Mucosa of rectum (tissue), 2 donors: ENCODE data around the gene GSPT1.

Source experiments
- H3K27ac ChIP-seq, 2 donors: one replicate each; pipeline ENCODE4 v1.7.0; 2013; ENCODE audit warnings: inconsistent platforms in 2 of 2, low read depth in 2 of 2, low read length in 2 of 2
- H3K27me3 ChIP-seq, 2 donors: one replicate each; pipeline ENCODE4 v1.7.0; 2013; ENCODE audit warnings: low read length in 2 of 2; ENCODE audit not compliant: control insufficient read depth in 2 of 2, insufficient read depth in 2 of 2
- H3K36me3 ChIP-seq, 2 donors: one replicate each; pipeline ENCODE4 v1.7.0; 2013; ENCODE audit warnings: low read length in 2 of 2; ENCODE audit not compliant: control insufficient read depth in 2 of 2, insufficient read depth in 2 of 2
- H3K4me1 ChIP-seq, 2 donors: one replicate each; pipeline ENCODE4 v1.7.0; 2013; ENCODE audit warnings: low read length in 2 of 2, mild to moderate bottlenecking in 1 of 2; ENCODE audit not compliant: control insufficient read depth in 2 of 2, insufficient read depth in 2 of 2
- H3K4me3 ChIP-seq, 2 donors: one replicate each; pipeline ENCODE4 v1.7.0; 2013; ENCODE audit warnings: low read length in 2 of 2
- H3K9ac ChIP-seq, 2 donors: one replicate each; pipeline ENCODE4 v1.7.0; 2013; ENCODE audit warnings: low read length in 2 of 2, low read depth in 1 of 2, mild to moderate bottlenecking in 1 of 2
- H3K9me3 ChIP-seq, 2 donors: one replicate each; pipeline ENCODE4 v1.7.0; 2013; ENCODE audit warnings: low read length in 2 of 2; ENCODE audit not compliant: control insufficient read depth in 2 of 2
- donor health status: healthy.
- donor health status: Normal muscosa, but diverticular disease.

Gene GSPT1

DNA sequence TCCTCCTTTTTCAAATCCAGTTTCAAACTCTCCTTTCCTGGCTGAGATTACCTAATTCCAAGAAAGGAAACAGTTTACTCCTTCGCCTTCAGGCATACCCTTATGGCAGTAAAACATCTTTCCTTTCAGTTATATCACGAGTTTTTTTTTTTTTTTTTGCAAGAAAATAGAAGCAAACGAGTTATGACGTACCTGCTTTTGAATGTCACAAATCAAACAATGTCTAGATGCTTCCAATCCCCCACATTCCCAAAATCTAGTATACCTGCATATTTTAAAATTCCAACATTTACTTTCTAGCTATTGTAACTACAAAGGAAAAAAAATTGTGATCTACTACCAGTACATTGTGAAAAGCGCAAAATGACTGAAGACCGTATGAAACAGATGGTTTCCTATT, 28.9 kb downstream of the GSPT1 start:
- Histone ChIP-seq H3K27ac (no peak overlapping the region), H3K36me3 (peaks cover 50 to 52% of the 10 kb centered on the region in 2 donors), H3K4me1 (no peaks in the 10 kb centered on the region), H3K9ac (no peak overlapping the region), H3K4me3 (no peak overlapping the region), H3K27me3 (no peaks in the 10 kb centered on the region), H3K9me3 (no peaks in the 10 kb centered on the region)

- H3K27me3 ChIP-seq, result no peaks in the 10 kb centered on the region
- H3K4me3 ChIP-seq, result no peak overlapping the region
- peaks cover 50 to 64% of the 10 kb centered on the region in 2 donors for H3K36me3 ChIP-seq
- H3K9me3 ChIP-seq, result no peaks in the 10 kb centered on the region
- H3K4me1 ChIP-seq, result no peaks in the 10 kb centered on the region
- no peak overlapping the region for H3K27ac ChIP-seq
- H3K9ac ChIP-seq, result no peak overlapping the region
Observed at GRCh38 chr16:11884035-11884434, 31.7 kb downstream of the GSPT1 start.

DNA sequence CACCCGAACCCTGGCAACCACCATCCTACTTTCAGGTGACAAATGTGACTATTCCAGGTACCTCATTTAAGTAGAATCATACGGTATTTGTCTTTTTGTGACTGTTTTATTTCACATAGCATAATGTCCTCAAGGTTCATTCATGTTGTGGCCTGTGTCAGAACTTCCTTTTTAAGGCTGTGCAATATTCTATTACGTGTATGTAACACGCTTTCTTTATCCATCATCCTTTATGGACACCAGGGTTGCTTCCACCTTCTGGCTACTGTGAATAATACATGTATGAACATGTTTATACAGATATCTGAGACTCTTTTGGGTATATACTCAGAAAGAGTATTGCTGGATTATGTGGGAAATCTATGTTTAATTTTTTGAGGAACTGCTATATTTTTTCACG, 35.7 kb downstream of the GSPT1 start:
- no peaks in the 10 kb centered on the region for H3K4me1 ChIP-seq
- H3K27me3 ChIP-seq, result no peaks in the 10 kb centered on the region
- H3K9ac ChIP-seq, result no peak overlapping the region
- no peaks in the 10 kb centered on the region for H3K9me3 ChIP-seq
- H3K4me3 ChIP-seq, result no peak overlapping the region
- peaks cover 39 to 69% of the 10 kb centered on the region in 2 donors for H3K36me3 ChIP-seq
- H3K27ac ChIP-seq, result no peak overlapping the region

DNA sequence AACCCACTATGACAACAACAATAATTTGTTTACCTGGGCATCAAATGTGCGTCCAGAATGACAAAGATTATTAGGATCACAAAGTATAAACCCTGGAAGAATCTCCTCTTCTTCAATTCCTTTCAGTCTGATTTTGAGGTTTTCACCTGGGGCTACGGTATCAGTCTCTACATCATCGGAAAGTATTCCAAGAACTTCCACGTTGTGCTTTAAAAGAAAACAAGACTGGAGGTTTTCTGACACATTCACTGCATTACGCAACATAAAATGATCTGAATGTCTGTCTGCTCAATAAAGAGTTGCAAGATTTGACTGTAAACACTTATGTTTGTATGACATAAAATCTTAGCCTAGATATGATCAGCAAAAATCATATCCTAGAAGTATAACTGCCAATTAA, 38.4 kb downstream of the GSPT1 start:
- H3K27me3 ChIP-seq, result no peaks in the 10 kb centered on the region
- H3K4me1 ChIP-seq, result no peaks in the 10 kb centered on the region
- peaks cover 30 to 74% of the 10 kb centered on the region in 2 donors for H3K36me3 ChIP-seq
- no peak overlapping the region for H3K27ac ChIP-seq
- no peak overlapping the region for H3K9ac ChIP-seq
- no peak overlapping the region for H3K4me3 ChIP-seq
- no peaks in the 10 kb centered on the region for H3K9me3 ChIP-seq

DNA sequence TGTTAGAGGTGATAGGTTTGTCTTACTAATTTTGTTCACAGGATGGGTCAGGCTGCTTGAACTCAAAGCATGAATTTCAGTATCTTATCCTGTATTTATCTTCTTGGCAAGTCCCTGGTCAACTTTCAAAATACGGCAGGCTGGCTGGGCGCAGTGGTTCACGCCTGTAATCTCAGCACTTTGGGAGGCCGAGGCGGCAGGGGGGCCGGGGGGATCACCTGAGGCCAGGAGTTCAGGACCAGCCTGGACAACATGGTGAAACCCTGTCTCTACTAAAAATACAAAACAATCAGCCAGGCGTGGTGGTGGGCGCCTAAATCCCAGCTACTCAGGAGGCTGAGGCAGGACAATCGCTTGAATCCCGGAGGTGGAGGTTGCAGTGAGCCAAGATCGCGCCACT, 39.5 kb downstream of the GSPT1 start:
- no peaks in the 10 kb centered on the region for H3K4me1 ChIP-seq
- H3K27ac ChIP-seq, result no peak overlapping the region
- no peaks in the 10 kb centered on the region for H3K9me3 ChIP-seq
- no peak overlapping the region for H3K9ac ChIP-seq
- H3K27me3 ChIP-seq, result no peaks in the 10 kb centered on the region
- no peak overlapping the region for H3K4me3 ChIP-seq
- H3K36me3 ChIP-seq, result peaks cover 33 to 69% of the 10 kb centered on the region in 2 donors

DNA sequence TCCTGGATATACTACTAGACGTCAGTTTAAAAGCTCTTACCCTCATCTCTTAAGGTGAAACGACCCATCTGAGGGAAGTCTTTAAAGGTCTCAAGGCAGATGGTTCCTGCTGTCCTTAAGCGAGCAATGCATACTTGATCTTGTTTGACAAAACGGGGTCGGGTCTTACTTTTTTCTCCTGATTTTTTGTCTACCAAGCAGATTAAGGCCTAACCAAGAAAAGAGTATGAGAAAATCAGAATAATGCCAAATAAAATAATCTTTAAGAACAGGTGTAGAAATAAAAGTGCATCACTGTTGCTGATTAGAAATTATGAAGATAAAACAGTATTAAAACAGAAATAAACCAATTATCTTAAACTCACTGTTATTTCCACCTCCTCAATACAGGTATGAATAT, 40.0 kb downstream of the GSPT1 start:
- H3K4me3 ChIP-seq, result no peak overlapping the region
- H3K4me1 ChIP-seq, result no peaks in the 10 kb centered on the region
- H3K27me3 ChIP-seq, result no peaks in the 10 kb centered on the region
- no peak overlapping the region for H3K9ac ChIP-seq
- H3K9me3 ChIP-seq, result no peaks in the 10 kb centered on the region
- peaks cover 33 to 65% of the 10 kb centered on the region in 2 donors for H3K36me3 ChIP-seq
- no peak overlapping the region for H3K27ac ChIP-seq

- Histone ChIP-seq H3K9me3 (no peaks in the 10 kb centered on the region), H3K27ac (no peak overlapping the region), H3K36me3 (peaks cover 21 to 49% of the 10 kb centered on the region in 2 donors), H3K4me3 (no peak overlapping the region), H3K9ac (no peak overlapping the region), H3K27me3 (no peaks in the 10 kb centered on the region), H3K4me1 (no peaks in the 10 kb centered on the region)
Observed at GRCh38 chr16:11871193-11871592, 44.6 kb downstream of the GSPT1 start.

DNA sequence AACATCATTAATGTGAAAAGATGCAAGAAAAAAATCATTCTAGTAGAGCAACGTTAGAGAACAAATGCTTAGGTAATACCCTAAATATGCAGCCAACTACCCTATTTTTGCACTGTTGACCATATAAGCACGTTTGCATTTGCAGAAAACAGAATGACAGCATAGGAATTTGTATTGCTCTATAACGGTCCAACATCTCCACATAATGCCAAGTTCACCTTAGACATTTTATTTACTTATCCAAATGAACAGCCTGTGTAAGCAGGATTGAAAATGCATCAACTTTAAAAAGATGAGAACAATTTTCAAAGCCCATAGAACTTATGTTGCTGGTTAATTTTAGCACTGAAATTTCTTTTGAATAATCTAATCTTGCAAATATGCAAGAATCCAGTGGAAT, 45.4 kb downstream of the GSPT1 start:
- no peak overlapping the region for H3K27ac ChIP-seq
- no peaks in the 10 kb centered on the region for H3K4me1 ChIP-seq
- no peak overlapping the region for H3K9ac ChIP-seq
- no peaks in the 10 kb centered on the region for H3K27me3 ChIP-seq
- no peaks in the 10 kb centered on the region for H3K9me3 ChIP-seq
- no peak overlapping the region for H3K4me3 ChIP-seq
- H3K36me3 ChIP-seq, result peaks cover 15 to 41% of the 10 kb centered on the region in 2 donors

- Histone ChIP-seq H3K36me3 (peaks cover 12 to 37% of the 10 kb centered on the region in 2 donors), H3K9ac (no peak overlapping the region), H3K4me3 (no peak overlapping the region), H3K4me1 (no peaks in the 10 kb centered on the region), H3K27ac (no peak overlapping the region), H3K9me3 (no peaks in the 10 kb centered on the region), H3K27me3 (no peaks in the 10 kb centered on the region)
Observed at GRCh38 chr16:11869353-11870228, 46.2 kb downstream of the GSPT1 start.

- no peak overlapping the region for H3K27ac ChIP-seq
Observed at GRCh38 chr16:11868412-11868980, 47.3 kb downstream of the GSPT1 start.

More at GRCh38 chr16:11868412-11868980, 47.3 kb downstream of the GSPT1 start:
- Histone ChIP-seq H3K9me3 (no peaks in the 10 kb centered on the region), H3K4me3 (no peak overlapping the region), H3K27me3 (no peaks in the 10 kb centered on the region), H3K9ac (no peak overlapping the region), H3K36me3 (peaks cover 12 to 29% of the 10 kb centered on the region in 2 donors), H3K4me1 (no peaks in the 10 kb centered on the region)
